ENCODE measurements around the gene SMTN.

SMTN gene

DNA sequence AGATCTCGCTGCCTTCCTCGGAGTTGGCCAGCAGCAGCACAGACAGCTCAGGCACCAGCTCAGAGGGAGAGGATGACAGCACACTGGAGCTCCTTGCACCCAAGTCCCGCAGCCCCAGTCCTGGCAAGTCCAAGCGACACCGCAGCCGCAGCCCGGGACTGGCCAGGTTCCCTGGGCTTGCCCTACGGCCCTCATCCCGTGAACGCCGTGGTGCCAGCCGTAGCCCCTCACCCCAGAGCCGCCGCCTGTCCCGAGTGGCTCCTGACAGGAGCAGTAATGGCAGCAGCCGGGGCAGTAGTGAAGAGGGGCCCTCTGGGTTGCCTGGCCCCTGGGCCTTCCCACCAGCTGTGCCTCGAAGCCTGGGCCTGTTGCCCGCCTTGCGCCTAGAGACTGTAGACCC lies 52.8 kb downstream of the SMTN start:
- no peak for DNase-seq

- DNase-seq, result no peak
Observed at GRCh38 chr22:31134688-31135087, 53.6 kb downstream of the SMTN start.

GRCh38 chr22:31135706-31136105 lies 54.6 kb downstream of the SMTN start:
- no peak for DNase-seq

DNA sequence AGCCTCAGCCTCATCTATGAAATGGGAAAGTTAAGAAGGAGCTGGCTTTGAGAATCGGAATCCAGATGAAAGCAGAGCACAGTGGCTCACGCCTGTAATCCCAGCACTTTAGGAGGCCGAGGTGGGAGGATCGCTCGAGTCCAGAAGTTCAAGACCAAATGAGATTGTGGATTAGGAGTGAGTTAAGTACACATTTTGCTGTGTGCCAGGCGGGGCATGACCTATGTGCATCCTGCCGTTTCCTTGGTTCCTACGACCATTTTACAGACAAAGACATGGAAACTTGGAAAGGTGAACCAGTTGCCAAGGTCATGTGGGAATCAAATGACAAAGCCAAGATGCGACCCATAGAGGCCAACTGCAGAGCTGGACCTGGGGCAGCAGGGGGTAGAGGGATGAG lies 55.0 kb downstream of the SMTN start:
- no peak for DNase-seq

DNA sequence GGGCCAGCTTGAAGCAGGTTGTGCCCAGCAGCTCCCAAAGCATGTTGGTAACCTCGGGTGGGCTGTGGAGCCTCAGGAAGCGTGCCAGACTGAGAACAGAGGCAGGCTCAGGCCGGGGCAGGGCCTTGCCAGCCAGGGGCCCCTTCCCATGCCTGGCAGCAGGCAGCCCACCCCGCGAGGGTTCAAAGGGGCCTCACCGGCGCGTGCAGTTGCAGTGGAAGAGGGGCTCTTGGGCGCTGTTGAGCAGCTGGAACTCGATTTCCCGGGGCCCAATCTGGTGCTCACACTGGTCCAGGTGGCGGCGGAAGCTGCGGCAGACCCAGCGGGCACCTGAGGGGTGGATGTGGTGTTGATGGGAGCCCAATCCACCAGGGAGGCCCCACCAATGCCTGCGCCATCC lies 55.6 kb downstream of the SMTN start:
- DNase-seq, result no peak

GRCh38 chr22:31137721-31138120 lies 56.6 kb downstream of the SMTN start:
- no peak for DNase-seq

- DNase-seq, result no peak
Observed at GRCh38 chr22:31138126-31138525, 57.0 kb downstream of the SMTN start.

GRCh38 chr22:31139066-31139465 lies 57.9 kb downstream of the SMTN start:
- DNase-seq, result no peak

GRCh38 chr22:31139866-31140716 lies 59.0 kb downstream of the SMTN start, which contains the start of gene PLA2G3:
PLA2G3 (minus strand) TSS chr22:31140508; CDS start chr22:31140354, 154 bp downstream.
- peak; percentile 83 for DNase-seq

DNA sequence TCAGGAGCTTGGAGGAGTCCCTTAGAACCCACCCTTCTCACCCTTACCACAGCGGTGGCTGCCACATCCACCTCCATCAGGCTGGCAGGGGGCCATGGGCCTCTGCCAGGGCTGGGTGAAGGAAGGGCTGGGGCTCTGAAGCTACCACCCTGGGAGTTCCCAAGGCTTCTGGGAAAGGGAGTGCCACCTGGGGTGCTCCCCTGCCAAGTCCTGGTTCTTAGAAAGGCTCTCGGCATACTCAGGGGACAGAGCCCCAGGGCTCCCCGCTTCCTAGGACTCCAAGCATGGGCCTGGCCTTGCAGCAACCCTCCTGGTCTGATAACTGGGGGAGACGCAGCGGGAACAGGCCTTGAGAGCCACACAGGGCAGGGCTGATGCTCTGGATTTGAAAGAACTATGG lies 59.6 kb downstream of the SMTN start:
- no peak for DNase-seq

GRCh38 chr22:31141551-31141950 lies 60.4 kb downstream of the SMTN start:
- no peak for DNase-seq

- no peak for DNase-seq
Observed at GRCh38 chr22:31142285-31142684, 61.2 kb downstream of the SMTN start.

DNA sequence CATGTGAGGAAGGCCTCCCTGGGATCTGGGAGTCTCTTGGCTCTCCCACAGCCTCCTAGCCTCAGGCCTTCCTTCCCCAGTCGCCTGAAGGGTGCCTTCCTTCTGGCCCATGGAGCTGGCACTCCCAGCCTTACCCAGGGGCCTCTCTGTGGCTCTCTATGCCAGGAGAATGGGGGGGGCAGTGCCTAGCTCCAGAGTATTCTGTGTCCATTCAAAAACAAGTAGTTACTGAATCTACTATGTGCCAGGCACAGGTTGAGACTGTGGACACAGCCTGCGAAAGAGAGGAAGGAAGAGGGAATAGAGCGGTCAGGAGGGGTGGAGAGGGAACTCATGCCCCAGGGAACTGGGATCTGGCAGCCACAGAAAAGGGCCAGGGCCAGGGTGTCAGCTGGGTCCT lies 61.9 kb downstream of the SMTN start:
- no peak for DNase-seq

DNA sequence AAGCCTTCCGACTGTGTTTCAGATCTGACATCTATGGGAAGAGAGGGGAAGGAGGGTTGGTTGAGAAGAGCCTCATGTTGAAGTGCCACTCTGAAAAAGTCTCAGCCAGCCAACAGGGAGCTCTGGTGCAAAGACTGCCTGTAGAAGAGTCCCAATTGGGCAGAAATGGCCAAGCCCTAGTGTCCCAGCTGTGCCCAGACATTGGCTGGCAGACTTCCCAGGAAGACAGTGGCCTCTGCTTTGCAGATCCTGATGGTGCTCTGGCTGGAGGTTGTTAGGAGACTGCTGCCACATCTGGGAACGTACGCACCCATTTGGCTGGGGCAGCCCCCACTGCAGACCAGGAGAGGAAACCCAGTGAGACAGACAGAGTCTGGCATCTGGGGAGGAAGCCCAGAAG lies 62.4 kb downstream of the SMTN start:
- DNase-seq, result no peak

GRCh38 chr22:31144223-31144622 lies 63.1 kb downstream of the SMTN start:
- DNase-seq, result no peak

DNA sequence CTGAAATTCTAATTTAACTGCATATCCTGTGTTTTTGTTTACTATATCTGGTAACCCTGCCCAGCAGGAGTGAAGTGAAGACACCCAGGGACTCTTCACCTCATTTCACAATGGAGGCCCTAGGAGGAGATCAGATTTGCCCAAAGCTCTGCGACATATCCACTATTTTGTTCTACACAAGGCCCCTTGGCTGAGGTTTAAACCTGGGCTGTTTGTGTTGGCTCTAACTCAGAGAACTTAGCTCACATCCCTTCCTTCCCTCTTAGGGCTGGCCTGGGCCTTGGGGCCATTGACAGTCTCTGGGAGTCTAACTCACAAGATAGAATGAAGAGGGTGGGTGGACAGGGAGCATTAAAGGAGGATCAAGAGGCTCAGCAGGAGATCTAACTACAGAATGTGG lies 67.4 kb downstream of the SMTN start:
- no peak for DNase-seq

GRCh38 chr22:31148953-31149627 lies 68.0 kb downstream of the SMTN start:
- DNase-seq, result peak; percentile 76

DNA sequence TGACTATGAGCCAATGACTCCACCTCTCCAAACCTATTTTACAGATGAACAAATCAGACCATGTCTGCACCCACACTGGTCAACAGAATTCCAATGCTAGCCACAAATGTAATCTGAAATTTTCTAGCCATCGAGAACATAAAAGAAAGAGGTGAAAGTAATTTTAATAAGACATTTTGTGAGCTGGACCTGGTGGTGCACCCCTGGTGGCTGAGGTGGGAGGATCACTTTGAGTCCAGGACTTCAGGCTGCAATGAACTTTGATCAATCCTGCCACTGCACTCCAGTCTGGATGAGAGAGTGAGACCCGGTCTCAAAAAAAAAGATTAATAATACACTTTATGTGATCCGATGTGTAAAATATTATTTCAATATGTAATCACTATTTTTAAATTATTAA lies 69.5 kb downstream of the SMTN start:
- DNase-seq, result no peak

DNA sequence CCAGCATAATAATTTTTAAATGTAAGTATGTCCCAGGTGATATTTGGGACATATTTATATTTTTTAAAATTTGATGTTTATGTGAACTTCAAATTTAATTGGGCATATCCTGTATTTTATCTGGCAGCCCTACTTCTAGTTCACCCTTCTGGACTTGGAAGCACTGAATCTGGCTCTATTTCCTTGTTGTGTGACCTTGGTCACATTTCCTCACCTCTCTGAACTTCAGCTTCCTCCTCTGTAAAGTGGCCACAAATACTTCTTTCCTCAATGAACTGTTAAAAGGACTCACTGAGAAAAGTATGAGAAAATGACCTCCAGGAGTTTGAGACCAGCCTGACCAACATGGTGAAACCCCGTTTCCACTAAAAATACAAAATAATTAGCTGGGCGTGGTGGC lies 70.8 kb downstream of the SMTN start:
- no peak for DNase-seq

GRCh38 chr22:31153357-31153756 lies 72.2 kb downstream of the SMTN start:
- no peak for DNase-seq

Data from retina (tissue), 1 donor.